ENCODE data around the gene TRIM45.
"Not testable (repeated sequence)": the region's sequence is repeated elsewhere in the genome, so short reads cannot be mapped to it uniquely, and the experiment has no call there.

The TRIM45 gene

GRCh38 chr1:117101858-117102257, 19.7 kb downstream of the TRIM45 start:
- in situ Hi-C loops (cut with MboI; ENCODE audit: low sequenced_read_pairs) = not testable (repeated sequence)

GRCh38 chr1:117101334-117101733, 20.2 kb downstream of the TRIM45 start:
- in situ Hi-C loops (cut with MboI; ENCODE audit: low sequenced_read_pairs) = no loop called here

- in situ Hi-C loops (cut with MboI; ENCODE audit: low sequenced_read_pairs) = no loop called here
Measured at GRCh38 chr1:117098287-117098890, 23.2 kb downstream of the TRIM45 start.

- in situ Hi-C loops (cut with MboI; ENCODE audit: low sequenced_read_pairs) = no loop called here
Measured at GRCh38 chr1:117097443-117097842, 24.1 kb downstream of the TRIM45 start.

GRCh38 chr1:117096951-117097408, 24.6 kb downstream of the TRIM45 start:
- in situ Hi-C loops (cut with MboI; ENCODE audit: low sequenced_read_pairs) = no loop called here

GRCh38 chr1:117094841-117095604, 26.5 kb downstream of the TRIM45 start:
- in situ Hi-C loops (cut with MboI; ENCODE audit: low sequenced_read_pairs) = no loop called here

GRCh38 chr1:117093870-117094621, 27.5 kb downstream of the TRIM45 start:
- in situ Hi-C loops (cut with MboI; ENCODE audit: low sequenced_read_pairs) = no loop called here

GRCh38 chr1:117093091-117093534, 28.4 kb downstream of the TRIM45 start:
- in situ Hi-C loops (cut with MboI; ENCODE audit: low sequenced_read_pairs) = no loop called here

- in situ Hi-C loops (cut with MboI; ENCODE audit: low sequenced_read_pairs) = no loop called here
Measured at GRCh38 chr1:117092594-117092993, 29.0 kb downstream of the TRIM45 start.

- in situ Hi-C loops (cut with MboI; ENCODE audit: low sequenced_read_pairs) = no loop called here
Measured at GRCh38 chr1:117089996-117090395, 31.6 kb downstream of the TRIM45 start.

- in situ Hi-C loops (cut with MboI; ENCODE audit: low sequenced_read_pairs) = no loop called here
Measured at GRCh38 chr1:117087686-117088085, 33.9 kb downstream of the TRIM45 start.

GRCh38 chr1:117084231-117084630, 37.3 kb downstream of the TRIM45 start:
- in situ Hi-C loops (cut with MboI; ENCODE audit: low sequenced_read_pairs) = no loop called here

- in situ Hi-C loops (cut with MboI; ENCODE audit: low sequenced_read_pairs) = no loop called here
Measured at GRCh38 chr1:117079737-117080136, 41.8 kb downstream of the TRIM45 start.

- in situ Hi-C loops (cut with MboI; ENCODE audit: low sequenced_read_pairs) = no loop called here
Measured at GRCh38 chr1:117077267-117077666, 44.3 kb downstream of the TRIM45 start.

- in situ Hi-C loops (cut with MboI; ENCODE audit: low sequenced_read_pairs) = no loop called here
Measured at GRCh38 chr1:117076648-117077047, 44.9 kb downstream of the TRIM45 start.

- in situ Hi-C loops (cut with MboI; ENCODE audit: low sequenced_read_pairs) = loop anchor here (25.0 kb wide), 1 partner anchor 483 kb away; no protein-coding TSS in a partner anchor
Measured at GRCh38 chr1:117070124-117070523, 51.4 kb downstream of the TRIM45 start.

GRCh38 chr1:117069220-117069844, 52.2 kb downstream of the TRIM45 start:
- in situ Hi-C loops (cut with MboI; ENCODE audit: low sequenced_read_pairs) = loop anchor here (25.0 kb wide), 1 partner anchor 482 kb away; no protein-coding TSS in a partner anchor

- in situ Hi-C loops (cut with MboI; ENCODE audit: low sequenced_read_pairs) = loop anchor here (25.0 kb wide), 1 partner anchor 481 kb away; no protein-coding TSS in a partner anchor
Measured at GRCh38 chr1:117068580-117068979, 53.0 kb downstream of the TRIM45 start.

GRCh38 chr1:117067533-117068370, 53.8 kb downstream of the TRIM45 start:
- in situ Hi-C loops (cut with MboI; ENCODE audit: low sequenced_read_pairs) = loop anchor here (25.0 kb wide), 1 partner anchor 480 kb away; no protein-coding TSS in a partner anchor

- in situ Hi-C loops (cut with MboI; ENCODE audit: low sequenced_read_pairs) = loop anchor here (25.0 kb wide), 1 partner anchor 479 kb away; no protein-coding TSS in a partner anchor
Measured at GRCh38 chr1:117066367-117066766, 55.2 kb downstream of the TRIM45 start.
